Measurements from ENCODE around the gene PPM1B.
"Not testable (repeated sequence)": the region's sequence is repeated elsewhere in the genome, so short reads cannot be mapped to it uniquely, and the experiment has no call there.

The PPM1B gene

GRCh38 chr2:44168681-44169154 is at the start of gene PPM1B:
Gene PPM1B (plus strand): TSS chr2:44168875. CDS start chr2:44201200, 32,325 bp downstream.
- DNase-seq, result no peak

GRCh38 chr2:44119878-44120277 is 48.8 kb upstream of the PPM1B start:
- DNase-seq, result no peak

- peak; percentile 45 for DNase-seq
Observed at GRCh38 chr2:44120428-44120827, 48.2 kb upstream of the PPM1B start.

GRCh38 chr2:44121899-44122298 is 46.8 kb upstream of the PPM1B start:
- DNase-seq, result no peak

- DNase-seq, result no peak
Observed at GRCh38 chr2:44124500-44124899, 44.2 kb upstream of the PPM1B start.

- no peak for DNase-seq
Observed at GRCh38 chr2:44126106-44126797, 42.4 kb upstream of the PPM1B start.

- no peak for DNase-seq
Observed at GRCh38 chr2:44130441-44130840, 38.2 kb upstream of the PPM1B start.

- DNase-seq, result no peak
Observed at GRCh38 chr2:44131177-44131576, 37.5 kb upstream of the PPM1B start.

- DNase-seq, result not testable (repeated sequence)
Observed at GRCh38 chr2:44133602-44134001, 35.1 kb upstream of the PPM1B start.

GRCh38 chr2:44134848-44135247 is 33.8 kb upstream of the PPM1B start:
- DNase-seq, result no peak

- no peak for DNase-seq
Observed at GRCh38 chr2:44135296-44135695, 33.4 kb upstream of the PPM1B start.

- DNase-seq, result no peak
Observed at GRCh38 chr2:44135771-44136170, 32.9 kb upstream of the PPM1B start.

- DNase-seq, result no peak
Observed at GRCh38 chr2:44136252-44136651, 32.4 kb upstream of the PPM1B start.

- DNase-seq, result no peak
Observed at GRCh38 chr2:44137048-44137447, 31.6 kb upstream of the PPM1B start.

GRCh38 chr2:44137872-44138551 is 30.7 kb upstream of the PPM1B start:
- no peak for DNase-seq

- DNase-seq, result no peak
Observed at GRCh38 chr2:44139741-44140140, 28.9 kb upstream of the PPM1B start.

GRCh38 chr2:44142306-44142705 is 26.4 kb upstream of the PPM1B start:
- no peak for DNase-seq

GRCh38 chr2:44143701-44144100 is 25.0 kb upstream of the PPM1B start:
- DNase-seq, result no peak

- no peak for DNase-seq
Observed at GRCh38 chr2:44148999-44149398, 19.7 kb upstream of the PPM1B start.

- DNase-seq, result no peak
Observed at GRCh38 chr2:44150473-44150872, 18.2 kb upstream of the PPM1B start.

GRCh38 chr2:44152865-44153669 is 15.6 kb upstream of the PPM1B start:
- no peak for DNase-seq

- no peak for DNase-seq
Observed at GRCh38 chr2:44155666-44156446, 12.8 kb upstream of the PPM1B start.

GRCh38 chr2:44163777-44164176 is 4.9 kb upstream of the PPM1B start:
- DNase-seq, result no peak

Measured in CD4-positive, alpha-beta T cell treated with Interleukin-12 subunit alpha and Interleukin-12 subunit beta, for 1 hour (primary cell).